Muscle layer of colon (tissue), 2 donors: Measurements from ENCODE around the gene WNK2.
"Not testable (repeated sequence)": the region's sequence is repeated elsewhere in the genome, so short reads cannot be mapped to it uniquely, and the experiment has no call there.

Experiments used
- H3K27ac ChIP-seq: one replicate; pipeline ENCODE4 v1.7.0; 2013; ENCODE audit warnings: low read depth, mild to moderate bottlenecking, low read length, moderate library complexity
- H3K27me3 ChIP-seq, 2 donors: one replicate each; pipeline ENCODE4 v1.7.0; 2013; ENCODE audit warnings: low read length in 2 of 2, mild to moderate bottlenecking in 2 of 2; ENCODE audit not compliant: insufficient read depth in 2 of 2, control insufficient read depth in 1 of 2
- H3K36me3 ChIP-seq: one replicate; pipeline ENCODE4 v1.7.0; 2013; ENCODE audit warnings: mild to moderate bottlenecking, low read length; ENCODE audit not compliant: insufficient read depth
- H3K4me1 ChIP-seq: one replicate; pipeline ENCODE4 v1.7.0; 2013; ENCODE audit warnings: mild to moderate bottlenecking, low read length; ENCODE audit not compliant: insufficient read depth
- H3K4me3 ChIP-seq, 2 donors: one replicate each; pipeline ENCODE4 v1.7.0; 2013; ENCODE audit warnings: low read length in 2 of 2, low read depth in 1 of 2, mild to moderate bottlenecking in 1 of 2, moderate library complexity in 1 of 2
- H3K9ac ChIP-seq: one replicate; pipeline ENCODE4 v1.7.0; 2013; ENCODE audit warnings: low read length
- H3K9me3 ChIP-seq: one replicate; pipeline ENCODE4 v1.7.0; 2013; ENCODE audit warnings: mild to moderate bottlenecking, low read length
- donor health status: abdominal sarcoma.
- donor health status: Adenocarcinoma of cecum.

The WNK2 gene

DNA sequence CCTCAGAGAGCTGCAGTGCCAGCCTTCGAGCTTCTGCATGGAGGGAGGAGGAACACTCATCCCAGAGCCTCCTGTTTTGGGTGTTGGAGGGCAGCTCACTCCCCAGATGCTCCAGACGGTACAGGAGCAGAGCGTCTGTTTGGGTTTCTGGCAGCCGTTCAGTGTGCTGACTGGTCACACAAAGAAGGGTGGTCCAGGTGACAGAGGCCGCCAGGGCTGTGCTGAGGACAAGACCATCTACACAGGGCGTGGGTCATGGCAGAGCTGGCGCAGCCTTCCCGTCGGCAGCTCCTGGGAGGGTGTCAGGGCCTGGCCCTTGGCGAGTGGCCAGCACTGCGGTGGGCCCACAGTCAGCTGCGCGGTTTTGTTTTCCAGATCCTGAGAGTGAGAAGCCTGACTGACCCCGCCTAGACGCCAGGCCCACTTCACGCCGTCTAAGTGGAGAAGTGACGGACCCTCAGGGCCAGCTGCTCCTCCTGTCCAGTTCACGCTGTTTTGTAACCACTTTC, 136.1 kb downstream of the WNK2 start:
- peaks cover 4% of the 10 kb centered on the region for H3K36me3 ChIP-seq
- no peak overlapping the region for H3K4me3 ChIP-seq
- H3K9ac ChIP-seq, result no peak overlapping the region
- H3K27me3 ChIP-seq, result no peaks in the 10 kb centered on the region
- H3K4me1 ChIP-seq, result no peaks in the 10 kb centered on the region
- no peak overlapping the region for H3K27ac ChIP-seq
- no peaks in the 10 kb centered on the region for H3K9me3 ChIP-seq

DNA sequence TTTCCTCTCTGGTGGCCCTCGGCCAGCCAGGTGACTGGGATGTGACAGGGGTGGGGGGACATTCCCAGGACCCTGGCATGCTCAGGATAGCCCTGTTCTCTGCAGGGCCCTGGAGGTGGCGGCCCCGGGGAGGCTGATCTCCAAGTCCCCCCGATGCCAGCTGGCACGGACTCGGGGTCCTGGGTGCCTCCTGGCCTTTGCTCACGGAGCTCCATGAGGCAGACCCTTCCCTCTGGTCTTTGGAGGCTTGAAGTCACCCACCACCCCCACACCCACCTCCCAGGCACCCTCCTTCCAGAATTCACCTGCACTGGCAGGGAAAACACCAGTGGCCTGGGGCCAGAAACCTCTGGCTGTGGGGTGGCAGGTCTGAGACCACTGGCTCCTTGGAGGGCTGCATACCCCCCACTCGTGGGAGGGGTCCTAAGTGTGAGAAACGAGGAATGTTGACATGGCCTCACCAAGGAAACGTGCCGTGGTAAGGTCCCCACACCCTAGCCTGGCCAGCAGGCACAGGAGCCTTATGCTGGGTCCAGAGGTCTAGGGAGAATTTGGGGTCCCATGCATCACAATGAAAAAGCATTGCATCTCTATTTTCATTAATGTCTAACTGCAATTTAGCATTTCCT, 136.8 kb downstream of the WNK2 start:
- Histone ChIP-seq H3K36me3 (no peaks in the 10 kb centered on the region), H3K4me3 (no peak overlapping the region), H3K9me3 (no peaks in the 10 kb centered on the region), H3K27me3 (no peaks in the 10 kb centered on the region), H3K9ac (no peak overlapping the region), H3K4me1 (no peaks in the 10 kb centered on the region), H3K27ac (no peak overlapping the region)

DNA sequence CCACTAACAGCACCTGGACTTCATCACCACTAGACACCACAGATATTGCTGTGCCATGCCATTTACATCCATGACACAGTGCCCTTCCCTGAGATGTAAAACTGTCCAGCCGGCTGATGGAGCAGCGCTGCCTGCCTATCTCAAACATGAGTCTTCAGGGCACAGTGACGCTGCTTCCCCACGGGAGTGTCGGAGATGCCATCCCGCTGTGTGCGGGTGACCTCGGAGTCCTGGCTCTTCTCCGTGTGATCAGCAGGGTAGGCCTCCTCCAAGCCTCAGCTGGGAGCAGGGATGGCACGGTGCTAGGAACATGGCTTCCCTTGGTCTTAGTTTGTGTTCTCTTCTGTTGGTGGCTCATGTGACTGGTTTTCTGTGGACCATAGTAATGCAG, 137.3 kb downstream of the WNK2 start:
- Histone ChIP-seq H3K36me3 (no peaks in the 10 kb centered on the region), H3K27ac (no peak overlapping the region), H3K4me3 (no peak overlapping the region), H3K9me3 (no peaks in the 10 kb centered on the region), H3K9ac (no peak overlapping the region), H3K27me3 (no peaks in the 10 kb centered on the region), H3K4me1 (no peaks in the 10 kb centered on the region)

DNA sequence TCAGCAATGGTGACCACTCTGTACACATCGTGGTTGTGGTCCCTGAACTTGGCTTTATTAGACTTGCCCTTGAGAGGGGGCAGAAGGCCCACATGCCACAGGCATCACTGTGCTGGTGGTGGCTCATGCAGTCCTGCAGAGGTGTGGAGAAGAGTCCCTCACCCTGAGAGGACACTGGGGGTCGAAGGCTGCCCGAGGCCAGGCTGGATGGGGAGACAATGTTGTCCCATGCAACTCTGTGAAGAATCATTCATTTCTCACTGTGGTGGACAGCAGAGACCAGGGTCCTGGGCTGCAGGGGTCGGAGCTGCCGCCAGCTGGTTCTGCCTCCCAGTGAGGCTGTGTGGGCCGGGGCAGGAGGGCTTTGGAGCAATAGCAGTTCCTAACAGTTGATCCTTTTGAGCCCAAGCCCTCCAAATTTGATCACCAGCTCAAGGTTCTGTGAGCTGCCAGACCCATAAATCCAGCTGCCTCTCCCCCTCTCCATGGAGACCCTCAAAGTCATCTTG, 139.6 kb downstream of the WNK2 start:
- H3K36me3 ChIP-seq, H3K9me3 ChIP-seq, H3K4me3 ChIP-seq, H3K4me1 ChIP-seq, H3K27me3 ChIP-seq, H3K27ac ChIP-seq, H3K9ac ChIP-seq: not testable (repeated sequence)

DNA sequence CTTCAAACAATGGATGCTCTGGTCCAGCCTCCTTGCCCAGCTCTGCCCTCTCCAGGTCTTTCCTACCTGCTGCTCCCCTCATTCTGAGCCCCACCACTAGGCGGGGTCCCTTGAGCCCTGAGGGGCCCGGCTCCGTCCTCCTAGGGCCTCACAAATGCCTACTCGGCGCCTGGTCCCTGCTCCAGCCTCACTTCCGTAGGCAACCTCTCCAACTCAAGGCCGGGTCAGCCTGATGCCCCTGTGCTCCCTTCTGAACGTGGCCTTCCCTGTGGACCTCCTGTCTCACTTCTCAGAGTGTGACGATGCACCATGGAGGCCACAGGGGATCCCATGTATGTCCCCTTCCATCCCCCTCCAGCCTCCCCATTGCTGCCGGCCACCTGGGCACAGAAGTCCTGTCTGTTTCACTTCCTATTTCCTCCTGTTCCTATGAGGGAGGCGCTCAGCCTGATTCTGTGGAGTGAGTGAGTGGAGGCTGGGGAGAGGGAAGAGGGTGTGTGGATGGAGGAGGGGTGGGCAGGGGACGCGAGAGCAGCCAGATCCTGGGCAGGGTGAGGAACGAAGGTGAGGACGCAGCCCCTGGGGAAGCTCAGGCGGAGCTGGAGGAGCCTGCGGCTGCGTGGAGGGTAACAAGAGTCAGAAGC, 140.4 kb downstream of the WNK2 start:
- no peaks in the 10 kb centered on the region for H3K36me3 ChIP-seq

DNA sequence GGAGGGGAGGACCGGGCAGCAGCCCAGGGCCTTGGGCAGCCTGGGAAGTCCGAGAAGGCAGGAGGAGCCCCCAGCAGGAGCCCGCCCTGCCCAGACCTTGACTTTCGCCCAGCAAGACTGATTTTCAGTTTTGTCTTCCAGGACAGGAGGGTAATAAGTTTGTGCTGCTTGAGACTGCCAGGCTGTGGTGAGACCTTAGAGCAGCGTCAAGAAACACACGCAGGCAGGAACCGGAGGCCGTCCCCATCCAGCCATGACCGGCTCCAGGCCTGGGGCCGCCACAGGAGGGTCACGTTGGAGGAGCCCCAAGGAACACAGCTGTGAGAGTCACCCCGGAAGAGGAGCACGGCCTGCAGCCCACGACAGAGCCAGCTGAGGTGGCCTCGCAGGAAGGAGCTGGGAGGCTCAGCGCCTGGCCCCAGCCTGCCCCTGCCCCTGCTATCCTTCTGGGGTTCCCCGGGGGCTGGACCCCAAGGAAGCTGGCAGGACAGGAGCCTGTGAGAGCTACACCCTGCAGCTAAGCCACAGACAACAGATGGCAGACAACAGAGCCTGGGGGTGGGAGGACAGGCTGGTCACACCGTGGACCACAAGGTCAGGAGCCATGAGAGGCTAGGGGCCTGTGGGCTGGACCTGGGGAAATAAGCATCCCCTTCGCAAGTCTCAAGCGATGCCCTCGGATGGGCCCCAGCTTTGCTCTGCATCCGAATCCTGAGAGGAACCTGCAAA, 141.5 kb downstream of the WNK2 start:
- Histone ChIP-seq H3K4me3 (no peak overlapping the region), H3K4me1 (no peaks in the 10 kb centered on the region), H3K27me3 (no peaks in the 10 kb centered on the region), H3K9ac (no peak overlapping the region), H3K27ac (no peak overlapping the region), H3K36me3 (no peaks in the 10 kb centered on the region), H3K9me3 (no peaks in the 10 kb centered on the region)

More for the DNA sequence above, 140.4 kb downstream of the WNK2 start:
- no peak overlapping the region for H3K4me3 ChIP-seq
- no peaks in the 10 kb centered on the region for H3K9me3 ChIP-seq
- H3K27ac ChIP-seq, result no peak overlapping the region
- H3K9ac ChIP-seq, result no peak overlapping the region
- H3K4me1 ChIP-seq, result no peaks in the 10 kb centered on the region
- H3K27me3 ChIP-seq, result no peaks in the 10 kb centered on the region

DNA sequence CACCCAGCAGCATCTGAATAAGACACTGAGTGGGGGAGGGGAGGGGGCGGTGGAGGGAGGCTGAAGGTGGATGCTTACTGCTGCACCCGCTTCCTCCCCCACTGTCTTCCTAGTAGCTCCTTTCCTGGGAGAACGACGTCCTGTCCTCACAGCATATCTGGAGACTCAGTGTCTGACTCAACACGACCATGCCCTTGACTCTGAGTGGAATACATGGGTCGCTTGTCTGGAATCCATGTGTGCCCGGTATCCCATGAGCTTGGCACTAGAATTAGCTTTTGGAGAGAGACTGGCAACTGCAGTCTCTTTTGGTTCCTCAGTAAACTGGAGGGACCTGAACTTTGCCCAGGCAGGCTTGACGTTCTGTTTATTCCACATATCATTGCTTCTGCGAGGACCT, 142.1 kb downstream of the WNK2 start:
- no peaks in the 10 kb centered on the region for H3K4me1 ChIP-seq
- no peaks in the 10 kb centered on the region for H3K27me3 ChIP-seq
- no peaks in the 10 kb centered on the region for H3K36me3 ChIP-seq
- no peak overlapping the region for H3K27ac ChIP-seq
- H3K9me3 ChIP-seq, result no peaks in the 10 kb centered on the region
- H3K9ac ChIP-seq, result no peak overlapping the region
- no peak overlapping the region for H3K4me3 ChIP-seq

DNA sequence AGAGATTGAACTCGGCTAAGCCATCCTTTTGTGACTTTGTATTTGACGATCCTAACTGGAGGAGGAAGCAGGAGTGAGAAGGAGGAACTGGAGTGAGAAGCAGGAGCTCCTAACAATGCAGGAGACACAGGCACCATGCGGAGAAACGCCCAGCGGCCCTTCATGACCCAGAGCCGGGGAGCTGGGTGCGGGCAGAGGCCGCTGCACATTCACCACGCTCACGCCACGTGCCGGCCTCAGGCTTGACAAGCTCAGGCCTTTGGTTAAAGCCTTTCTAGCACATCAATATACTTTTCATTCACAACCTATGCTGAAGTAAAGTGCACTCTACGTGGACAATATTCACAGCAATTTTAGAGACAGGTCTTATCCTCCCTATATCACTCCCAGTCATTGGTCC, 142.7 kb downstream of the WNK2 start:
- Histone ChIP-seq H3K27ac (no peak overlapping the region), H3K27me3 (no peaks in the 10 kb centered on the region), H3K36me3 (no peaks in the 10 kb centered on the region), H3K4me1 (no peaks in the 10 kb centered on the region), H3K4me3 (no peak overlapping the region), H3K9ac (no peak overlapping the region), H3K9me3 (no peaks in the 10 kb centered on the region)

DNA sequence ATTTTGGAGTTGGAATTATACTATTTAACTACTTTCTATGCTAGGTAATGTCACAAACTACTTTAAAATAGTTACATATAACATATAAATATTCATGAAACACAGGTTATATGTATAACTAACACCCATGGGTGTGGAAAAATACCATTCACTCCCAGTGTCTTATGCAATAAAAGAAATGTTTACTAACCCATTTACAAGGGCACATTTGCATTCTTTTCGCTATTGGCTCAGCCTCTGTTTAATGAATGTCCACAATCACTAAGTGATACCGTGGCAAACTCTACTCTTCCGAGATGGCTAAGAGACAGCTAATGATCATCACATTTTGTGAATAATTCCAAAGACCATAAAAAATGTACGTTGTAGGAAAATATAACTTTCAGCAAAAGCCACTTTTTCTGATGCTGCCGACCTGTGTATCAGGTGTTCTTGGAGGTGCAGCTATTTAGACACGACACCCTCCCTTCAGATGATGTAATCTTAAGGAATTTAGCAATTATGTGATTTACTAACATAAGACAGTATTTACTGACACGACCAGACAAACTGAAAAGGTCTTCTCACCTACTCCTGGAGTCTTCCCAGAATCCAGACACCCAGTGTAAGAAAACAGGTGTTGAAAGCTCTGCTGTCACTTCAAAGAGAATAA, 145.8 kb downstream of the WNK2 start:
- no peak overlapping the region for H3K4me3 ChIP-seq

DNA sequence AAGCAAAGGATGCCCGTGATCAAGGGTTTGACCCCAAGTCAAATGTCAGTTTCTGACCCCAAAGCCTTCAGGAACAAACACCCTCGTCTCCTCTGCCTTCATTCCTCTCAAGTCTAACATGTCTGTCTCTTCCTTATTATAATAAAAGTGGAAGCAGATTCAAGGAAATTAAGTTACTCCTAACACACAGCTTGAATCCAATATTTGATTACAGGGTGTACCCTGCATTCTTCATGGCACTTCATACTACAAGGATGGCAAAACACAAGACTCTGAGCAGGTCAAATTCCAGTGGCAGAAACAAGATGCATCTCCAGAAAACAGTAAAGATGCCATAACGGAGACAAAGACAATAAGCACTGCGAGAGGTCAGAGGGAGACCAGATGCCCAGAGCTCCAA, 148.4 kb downstream of the WNK2 start:
- Histone ChIP-seq H3K36me3 (no peaks in the 10 kb centered on the region), H3K27me3 (no peaks in the 10 kb centered on the region), H3K27ac (no peak overlapping the region), H3K9me3 (no peaks in the 10 kb centered on the region), H3K4me3 (no peak overlapping the region), H3K4me1 (no peaks in the 10 kb centered on the region), H3K9ac (no peak overlapping the region)

More for the DNA sequence above, 145.8 kb downstream of the WNK2 start:
- H3K27me3 ChIP-seq, result no peaks in the 10 kb centered on the region
- H3K36me3 ChIP-seq, result no peaks in the 10 kb centered on the region
- H3K4me1 ChIP-seq, result no peaks in the 10 kb centered on the region
- no peaks in the 10 kb centered on the region for H3K9me3 ChIP-seq
- H3K9ac ChIP-seq, result no peak overlapping the region
- no peak overlapping the region for H3K27ac ChIP-seq

DNA sequence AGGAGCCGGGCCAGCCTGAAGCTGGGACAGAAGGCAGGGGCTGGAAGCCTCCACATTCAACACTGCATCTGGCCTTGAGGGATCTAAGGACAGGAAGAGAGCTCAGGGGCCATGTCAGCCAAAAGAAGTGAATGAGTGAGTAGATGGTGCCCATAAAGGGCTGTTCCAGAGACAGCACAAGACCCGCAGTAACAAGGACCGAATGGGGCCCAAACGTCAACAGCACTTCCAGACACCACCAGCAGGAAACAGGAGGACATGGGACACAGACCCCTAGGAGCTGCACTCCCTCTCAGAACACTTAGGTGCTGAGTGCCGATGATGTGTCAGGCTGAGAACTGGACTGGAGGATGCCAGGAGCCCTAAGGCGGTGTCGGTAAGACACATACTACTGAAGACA, 152.8 kb downstream of the WNK2 start:
- Histone ChIP-seq H3K9me3 (no peaks in the 10 kb centered on the region), H3K4me3 (no peak overlapping the region), H3K4me1 (no peaks in the 10 kb centered on the region), H3K36me3 (no peaks in the 10 kb centered on the region), H3K27ac (no peak overlapping the region), H3K27me3 (no peaks in the 10 kb centered on the region), H3K9ac (no peak overlapping the region)
